Lower leg skin (tissue), 3 donors: ENCODE results near the gene TGFBRAP1.

Experiments
- CTCF ChIP-seq, 3 donors: fragments of 450-650 bp; IDR thresholded peaks; one replicate each; pipeline ENCODE4 v1.5.1; 2016; ENCODE audit warnings: antibody characterized with exemption in 3 of 3, mild to moderate bottlenecking in 3 of 3, moderate library complexity in 2 of 3
- POLR2A ChIP-seq, 2 donors: fragments of 450-650 bp; IDR thresholded peaks; one replicate each; pipeline ENCODE4 v1.6.1; 2016 to 2017; ENCODE audit warnings: antibody characterized with exemption in 2 of 2, mild to moderate bottlenecking in 1 of 2, moderate library complexity in 1 of 2

GRCh38 chr2:105358593-105358992 is 29.1 kb upstream of the TGFBRAP1 start:
- TF ChIP-seq CTCF (IDR thresholded peaks at IDR 0.05) = no peak
- no peak for TF ChIP-seq POLR2A (IDR thresholded peaks at IDR 0.05)
